Neural crest cell (in vitro differentiated cells): ENCODE measurements around the gene RBM25. TPM values are rescaled to one million over a fixed set of nuclear protein-coding genes. Genes with fewer than 3 reads are reported as not detected.

Source experiments
- DNase-seq: peaks from one replicate; pipeline ENCODE4 v3.0.0; 2021; ENCODE audit warnings: low read depth, mixed read lengths, low spot score
- H3K27ac Mint-ChIP-seq: one replicate; pipeline ENCODE4 v1.8.0; 2021; ENCODE audit warnings: mild to moderate bottlenecking, mixed read lengths; ENCODE audit not compliant: unreplicated experiment
- H3K27me3 Mint-ChIP-seq: 2 replicates; pipeline ENCODE4 v1.8.0; 2021; ENCODE audit warnings: low read depth, mild to moderate bottlenecking, mixed read lengths
- H3K36me3 Mint-ChIP-seq: 2 replicates; pipeline ENCODE4 v1.8.0; 2021; ENCODE audit warnings: low read depth, mild to moderate bottlenecking, mixed read lengths
- H3K4me1 Mint-ChIP-seq: 2 replicates; pipeline ENCODE4 v1.8.0; 2021; ENCODE audit warnings: mixed read lengths
- H3K4me3 Mint-ChIP-seq: one replicate; pipeline ENCODE4 v1.8.0; 2021; ENCODE audit warnings: mild to moderate bottlenecking, mixed read lengths
- H3K9me3 Mint-ChIP-seq: 2 replicates; pipeline ENCODE4 v1.8.0; 2021; ENCODE audit warnings: mixed read lengths
- total RNA-seq: library from RNA; stranded (reverse); gene quantifications from 2 replicates; pipeline ENCODE4 v1.2.1, GENCODE V29; 2021
- TF ChIP-seq, protein P1 (sequence below): fragments of 200-600 bp; sonication (generic); conservative IDR thresholded peaks from 2 replicates; pipeline ENCODE4 v1.5.0; 2021; ENCODE audit warnings: antibody characterized with exemption, mild to moderate bottlenecking

Gene RBM25
- total RNA-seq, 1 donor from 2014 or later: 117 TPM

- no peak for DNase-seq
- H3K36me3 Mint-ChIP-seq: peaks cover 13% of the 10 kb centered on the region
- no peak overlapping the region for H3K27ac Mint-ChIP-seq
- H3K4me1 Mint-ChIP-seq: no peaks in the 10 kb centered on the region
- no peaks in the 10 kb centered on the region for H3K9me3 Mint-ChIP-seq
- no peak overlapping the region for H3K4me3 Mint-ChIP-seq
- no peaks in the 10 kb centered on the region for H3K27me3 Mint-ChIP-seq
- TF ChIP-seq, protein P1, sequence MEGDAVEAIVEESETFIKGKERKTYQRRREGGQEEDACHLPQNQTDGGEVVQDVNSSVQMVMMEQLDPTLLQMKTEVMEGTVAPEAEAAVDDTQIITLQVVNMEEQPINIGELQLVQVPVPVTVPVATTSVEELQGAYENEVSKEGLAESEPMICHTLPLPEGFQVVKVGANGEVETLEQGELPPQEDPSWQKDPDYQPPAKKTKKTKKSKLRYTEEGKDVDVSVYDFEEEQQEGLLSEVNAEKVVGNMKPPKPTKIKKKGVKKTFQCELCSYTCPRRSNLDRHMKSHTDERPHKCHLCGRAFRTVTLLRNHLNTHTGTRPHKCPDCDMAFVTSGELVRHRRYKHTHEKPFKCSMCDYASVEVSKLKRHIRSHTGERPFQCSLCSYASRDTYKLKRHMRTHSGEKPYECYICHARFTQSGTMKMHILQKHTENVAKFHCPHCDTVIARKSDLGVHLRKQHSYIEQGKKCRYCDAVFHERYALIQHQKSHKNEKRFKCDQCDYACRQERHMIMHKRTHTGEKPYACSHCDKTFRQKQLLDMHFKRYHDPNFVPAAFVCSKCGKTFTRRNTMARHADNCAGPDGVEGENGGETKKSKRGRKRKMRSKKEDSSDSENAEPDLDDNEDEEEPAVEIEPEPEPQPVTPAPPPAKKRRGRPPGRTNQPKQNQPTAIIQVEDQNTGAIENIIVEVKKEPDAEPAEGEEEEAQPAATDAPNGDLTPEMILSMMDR: no peak
Measured at GRCh38 chr14:73069585-73069984, 11.3 kb downstream of the RBM25 start.

- TF ChIP-seq, protein P1: no peak
- Mint-ChIP-seq H3K36me3 (peaks cover 27% of the 10 kb centered on the region), H3K27me3 (no peaks in the 10 kb centered on the region), H3K4me3 (no peak overlapping the region), H3K4me1 (no peaks in the 10 kb centered on the region), H3K9me3 (no peaks in the 10 kb centered on the region), H3K27ac (no peak overlapping the region)
- no peak for DNase-seq
Measured at GRCh38 chr14:73091044-73091443, 32.7 kb downstream of the RBM25 start.

DNA sequence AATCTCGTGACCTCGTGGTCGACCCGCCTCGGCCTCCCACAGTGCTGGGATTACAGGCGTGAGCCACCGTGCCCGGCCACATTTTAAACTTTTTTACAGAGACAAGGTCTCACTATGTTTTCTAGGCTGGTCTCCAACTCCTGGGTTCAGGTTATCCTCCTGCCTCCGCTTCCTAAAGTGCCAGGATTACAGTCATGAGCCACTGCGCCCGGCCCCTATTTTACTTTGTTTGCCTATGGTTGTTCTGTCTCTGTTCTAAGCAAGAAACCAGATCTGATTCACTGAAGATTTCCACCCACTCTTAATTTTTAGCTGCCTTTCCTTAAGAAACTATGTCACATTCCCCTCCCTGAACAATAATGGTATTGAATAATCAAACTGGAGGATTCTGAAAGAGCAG lies 39.1 kb downstream of the RBM25 start:
- no peak overlapping the region for H3K27ac Mint-ChIP-seq

GRCh38 chr14:73100334-73100733 lies 42.0 kb downstream of the RBM25 start:
- H3K9me3 Mint-ChIP-seq: no peaks in the 10 kb centered on the region
- no peak overlapping the region for H3K4me3 Mint-ChIP-seq
- peaks cover 22% of the 10 kb centered on the region for H3K36me3 Mint-ChIP-seq
- no peak overlapping the region for H3K27ac Mint-ChIP-seq
- DNase-seq: no peak
- H3K4me1 Mint-ChIP-seq: no peaks in the 10 kb centered on the region
- TF ChIP-seq, protein P1: no peak
- no peaks in the 10 kb centered on the region for H3K27me3 Mint-ChIP-seq

More for the DNA sequence above, 39.1 kb downstream of the RBM25 start:
- DNase-seq: no peak
- TF ChIP-seq, protein P1: no peak
- H3K27me3 Mint-ChIP-seq: no peaks in the 10 kb centered on the region
- H3K4me1 Mint-ChIP-seq: no peaks in the 10 kb centered on the region
- H3K4me3 Mint-ChIP-seq: no peak overlapping the region
- H3K36me3 Mint-ChIP-seq: peaks cover 20% of the 10 kb centered on the region
- H3K9me3 Mint-ChIP-seq: no peaks in the 10 kb centered on the region

- TF ChIP-seq, protein P1: no peak
- Mint-ChIP-seq H3K4me1 (no peaks in the 10 kb centered on the region), H3K27me3 (no peaks in the 10 kb centered on the region), H3K27ac (no peak overlapping the region), H3K36me3 (peaks cover 17% of the 10 kb centered on the region), H3K9me3 (no peaks in the 10 kb centered on the region), H3K4me3 (no peak overlapping the region)
- DNase-seq: no peak
Measured at GRCh38 chr14:73102806-73103497, 44.6 kb downstream of the RBM25 start.
